IMR-90 (cell line): ENCODE data around the gene DGKG. TPM values are rescaled to one million over a fixed set of nuclear protein-coding genes. Genes with fewer than 3 reads are reported as not detected.

ENCODE experiments used
- ATAC-seq: fragments of 200-7000 bp; cut with Tn5 transposase; 2 replicates; pipeline ENCODE4 v1.9.1; 2020; ENCODE audit warnings: low read depth, mild to moderate bottlenecking, moderate library complexity
- BruUV-seq: library from RNA; stranded (reverse); fragments of 400-500 nt; replicated peaks from 2 replicates; lab custom pipeline; 2021; lab: Mats Ljungman, UMichigan
- CTCF ChIA-PET: fragments of 300-600 bp; formaldehyde crosslinking; extraction: SDS; loops from one replicate; lab custom pipeline; 2021; ENCODE audit warnings: antibody characterized with exemption; lab: Yijun Ruan, JAX
- POLR2A ChIA-PET: fragments of 300-600 bp; sonication (Branson Sonifier 250); formaldehyde crosslinking; loops from one replicate; lab custom pipeline; 2022; ENCODE audit warnings: antibody characterized with exemption; ENCODE audit not compliant: unreplicated experiment; lab: Charles Lee
- DNase-seq: peaks from one replicate; pipeline ENCODE4 v3.0.0; 2013
- H2AFZ ChIP-seq: replicated peaks from 2 replicates; pipeline ENCODE3; 2013; ENCODE audit warnings: low read length, mild to moderate bottlenecking; ENCODE audit not compliant: poor library complexity
- H2AK5ac ChIP-seq: 2 replicates; pipeline ENCODE4 v1.6.1; 2013; ENCODE audit warnings: low read depth, low read length, inconsistent platforms
- H2AK9ac ChIP-seq: replicated peaks from 2 replicates; pipeline ENCODE3; 2013; ENCODE audit warnings: mild to moderate bottlenecking, low read depth, low read length, moderate library complexity; ENCODE audit not compliant: poor library complexity
- H2BK120ac ChIP-seq: 2 replicates; pipeline ENCODE4 v1.6.1; 2013; ENCODE audit warnings: low read depth, low read length, inconsistent platforms
- H2BK15ac ChIP-seq: 3 replicates; pipeline ENCODE4 v1.6.1; 2013; ENCODE audit warnings: low read depth, low read length, inconsistent platforms
- H2BK20ac ChIP-seq: 2 replicates; pipeline ENCODE4 v1.6.1; 2013; ENCODE audit warnings: low read depth, mild to moderate bottlenecking, inconsistent platforms, low read length, moderate library complexity
- H2BK5ac ChIP-seq: 2 replicates; pipeline ENCODE4 v1.6.1; 2013; ENCODE audit warnings: mild to moderate bottlenecking, low read depth, low read length, inconsistent platforms; ENCODE audit not compliant: poor library complexity, severe bottlenecking
- H3K14ac ChIP-seq: replicated peaks from 2 replicates; pipeline ENCODE4 v1.6.1; 2013; ENCODE audit warnings: low read depth, low read length, inconsistent platforms
- H3K18ac ChIP-seq: 2 replicates; pipeline ENCODE4 v1.6.1; 2013; ENCODE audit warnings: low read depth, low read length, control low read depth
- H3K23ac ChIP-seq: 2 replicates; pipeline ENCODE4 v1.6.1; 2013; ENCODE audit warnings: low read depth, low read length, inconsistent platforms
- H3K27ac ChIP-seq: 2 replicates; pipeline ENCODE4 v1.5.1; 2013; ENCODE audit warnings: mild to moderate bottlenecking, control low read depth, low read length; ENCODE audit not compliant: insufficient read depth
- H3K27me3 ChIP-seq: 2 replicates; pipeline ENCODE4 v1.6.1; 2013; ENCODE audit warnings: low read length; ENCODE audit not compliant: control insufficient read depth, insufficient read depth
- H3K36me3 ChIP-seq: 2 replicates; pipeline ENCODE4 v1.6.1; 2013; ENCODE audit warnings: low read length, mixed read lengths; ENCODE audit not compliant: control insufficient read depth, insufficient read depth
- H3K4ac ChIP-seq: 2 replicates; pipeline ENCODE4 v1.6.1; 2013; ENCODE audit warnings: low read depth, low read length, inconsistent platforms
- H3K4me1 ChIP-seq: 2 replicates; pipeline ENCODE4 v1.6.1; 2013; ENCODE audit warnings: low read length, mixed read lengths; ENCODE audit not compliant: control insufficient read depth, insufficient read depth
- H3K4me2 ChIP-seq: 2 replicates; pipeline ENCODE4 v1.6.1; 2013; ENCODE audit warnings: low read depth, mild to moderate bottlenecking, control low read depth, low read length, moderate library complexity
- H3K4me3 ChIP-seq: 2 replicates; pipeline ENCODE4 v1.5.1; 2013; ENCODE audit warnings: low read depth, mild to moderate bottlenecking, control low read depth, low read length, moderate library complexity; ENCODE audit not compliant: insufficient read depth
- H3K56ac ChIP-seq: 2 replicates; pipeline ENCODE4 v1.6.1; 2013; ENCODE audit warnings: low read length, inconsistent platforms; ENCODE audit not compliant: insufficient read depth; ENCODE audit errors: extremely low read depth
- H3K79me1 ChIP-seq, 2 experiments: 2 replicates each; pipeline ENCODE4 v1.6.1; 2013; ENCODE audit warnings: low read length in 2 of 2, inconsistent platforms in 1 of 2, low read depth in 1 of 2
- H3K9ac ChIP-seq: 2 replicates; pipeline ENCODE4 v1.6.1; 2013; ENCODE audit warnings: low read depth, low read length, control low read depth
- H3K9me1 ChIP-seq: 2 replicates; pipeline ENCODE4 v1.6.1; 2013; ENCODE audit warnings: low read length, inconsistent platforms; ENCODE audit not compliant: insufficient read depth
- H3K9me3 ChIP-seq: 2 replicates; pipeline ENCODE4 v1.6.1; 2013; ENCODE audit warnings: low read length; ENCODE audit not compliant: control insufficient read depth, insufficient read depth
- H4K20me1 ChIP-seq: 2 replicates; pipeline ENCODE4 v1.6.1; 2013; ENCODE audit warnings: low read length, inconsistent platforms; ENCODE audit not compliant: insufficient read depth
- H4K5ac ChIP-seq: 2 replicates; pipeline ENCODE4 v1.6.1; 2013; ENCODE audit warnings: mild to moderate bottlenecking, low read depth, low read length, control low read depth
- H4K8ac ChIP-seq, 2 experiments: 2 replicates each; pipeline ENCODE4 v1.6.1; 2013; ENCODE audit warnings: low read depth in 2 of 2, low read length in 2 of 2, control low read depth in 1 of 2, inconsistent platforms in 1 of 2
- H4K91ac ChIP-seq: 2 replicates; pipeline ENCODE4 v1.6.1; 2013; ENCODE audit warnings: low read depth, low read length, inconsistent platforms; ENCODE audit not compliant: insufficient read depth
- BHLHE40 ChIP-seq: fragments of 150-350 bp; IDR thresholded peaks from 2 replicates; pipeline ENCODE4 v1.6.1; 2016; ENCODE audit warnings: mild to moderate bottlenecking, low read depth, low read length
- CEBPB ChIP-seq: IDR thresholded peaks from 2 replicates; pipeline ENCODE4 v1.6.1; 2012; ENCODE audit warnings: low read depth, low read length, improper control_type of control experiment
- CHD1 ChIP-seq: IDR thresholded peaks from 2 replicates; pipeline ENCODE4 v1.6.1; 2012; ENCODE audit warnings: low read depth, low read length, improper control_type of control experiment
- CTCF ChIP-seq: conservative IDR thresholded peaks from 2 replicates; pipeline ENCODE4 v1.5.1; 2012; ENCODE audit warnings: mild to moderate bottlenecking, low read depth, low read length, improper control_type of control experiment
- FOS ChIP-seq: fragments of 150-350 bp; IDR thresholded peaks from 2 replicates; pipeline ENCODE4 v1.6.1; 2016; ENCODE audit warnings: low read depth, low read length
- MAFK ChIP-seq: IDR thresholded peaks from 2 replicates; pipeline ENCODE4 v1.6.1; 2012; ENCODE audit warnings: low read depth, low read length, improper control_type of control experiment
- MAZ ChIP-seq: IDR thresholded peaks from 2 replicates; pipeline ENCODE4 v1.6.1; 2012; ENCODE audit warnings: low read depth, mild to moderate bottlenecking, low read length, improper control_type of control experiment, moderate library complexity, borderline replicate concordance
- MXI1 ChIP-seq: IDR thresholded peaks from 2 replicates; pipeline ENCODE4 v1.6.1; 2012; ENCODE audit warnings: low read depth, mild to moderate bottlenecking, low read length, moderate library complexity, borderline replicate concordance
- NFE2L2 ChIP-seq: fragments of 150-350 bp; IDR thresholded peaks from 2 replicates; pipeline ENCODE4 v1.6.1; 2016; ENCODE audit warnings: low read depth, mild to moderate bottlenecking, low read length
- POLR2A ChIP-seq: IDR thresholded peaks from 2 replicates; pipeline ENCODE4 v1.6.1; 2012; ENCODE audit warnings: mild to moderate bottlenecking, low read depth, low read length
- RAD21 ChIP-seq: IDR thresholded peaks from 2 replicates; pipeline ENCODE4 v1.6.1; 2012; ENCODE audit warnings: low read length, improper control_type of control experiment
- RCOR1 ChIP-seq: IDR thresholded peaks from 2 replicates; pipeline ENCODE4 v1.6.1; 2012; ENCODE audit warnings: mild to moderate bottlenecking, low read length, improper control_type of control experiment; ENCODE audit not compliant: insufficient replicate concordance
- RFX5 ChIP-seq: IDR thresholded peaks from 2 replicates; pipeline ENCODE4 v1.8.0; 2012; ENCODE audit warnings: low read depth, mild to moderate bottlenecking, low read length, moderate library complexity
- SMC3 ChIP-seq: fragments of 150-350 bp; IDR thresholded peaks from 2 replicates; pipeline ENCODE4 v1.6.1; 2016; ENCODE audit warnings: low read depth, mild to moderate bottlenecking, antibody characterized with exemption, low read length, moderate library complexity
- USF2 ChIP-seq: fragments of 150-350 bp; IDR thresholded peaks from 2 replicates; pipeline ENCODE4 v1.6.1; 2017; ENCODE audit warnings: mild to moderate bottlenecking, antibody characterized with exemption, low read length, low read depth
- WGBS, 2 experiments: methylation state at CpG; one replicate each; pipeline versions ENCODE4 v1.1.5 to v1.1.7; 2013; ENCODE audit warnings: missing lambda C conversion rate in 2 of 2; ENCODE audit not compliant: insufficient read length in 1 of 2; ENCODE audit errors: extremely low coverage in 2 of 2; 5-methylcytosine and 5-hydroxymethylcytosine counted together
- dilution Hi-C: fragments of 300-500 bp; cut with HindIII; formaldehyde crosslinking; loops from one replicate; pipeline ENCODE4 v1.14.3; 2018; ENCODE audit warnings: low sequenced_read_pairs; ENCODE audit not compliant: unreplicated experiment
- in situ Hi-C: fragments of 300-500 bp; cut with MboI; formaldehyde crosslinking; loops from 3 replicates; pipeline ENCODE4 v1.14.3; 2019; ENCODE audit warnings: low sequenced_read_pairs, inconsistent platforms, mixed read lengths
- intact Hi-C: fragments of 100-400 bp; cut with micrococcal nuclease; formaldehyde crosslinking; loops from 2 replicates; pipeline ENCODE4 v1.10.0; 2022
- polyA plus RNA-seq, 3 experiments: library from polyadenylated mRNA; depleted of rRNA; stranded (reverse); fragments of >200 nt; gene quantifications; 2 replicates each; pipeline ENCODE4 v1.2.3, GENCODE V29; 2012; ENCODE audit warnings: low replicate concordance in 1 of 3
- total RNA-seq: library from RNA; depleted of rRNA; stranded (reverse); fragments of >200 nt; gene quantifications from 2 replicates; pipeline ENCODE4 v1.2.3, GENCODE V29; 2012
- TF ChIP-seq, protein P1 (sequence below): fragments of 150-350 bp; IDR thresholded peaks from 2 replicates; pipeline ENCODE4 v1.6.1; 2016; ENCODE audit warnings: low read depth, mild to moderate bottlenecking, low read length, moderate library complexity, borderline replicate concordance

The DGKG gene
- total and polyA plus RNA-seq, 2 of the 4 experiments (the other 2 are of a cell fraction), result 1.2 to 4.1 TPM

GRCh38 chr3:186189492-186189891 is 172.5 kb downstream of the DGKG start:
- no peaks in the 10 kb centered on the region for H3K36me3 ChIP-seq
- H3K4me1 ChIP-seq, result no peaks in the 10 kb centered on the region; the same call in 1 of the 2 replicates
- H4K20me1 ChIP-seq, result no peaks in the 10 kb centered on the region
- CTCF ChIA-PET, result interaction anchor here (0.6 kb wide), 1 partner anchor 160 kb away, joined by 3 read pairs; no protein-coding TSS in a partner anchor
- no peak overlapping the region for H4K8ac ChIP-seq
- POLR2A ChIA-PET, result no interaction called here
- intact Hi-C loops (no loop called here), dilution Hi-C loops (no loop called here), in situ Hi-C loops (no loop called here)
- no peak overlapping the region for H2AK5ac ChIP-seq
- H3K23ac ChIP-seq, result no peak overlapping the region
- H4K5ac ChIP-seq, result no peak overlapping the region
- H3K4me3 ChIP-seq, result no peak overlapping the region
- no peak overlapping the region for H3K18ac ChIP-seq
- no peak for TF ChIP-seq POLR2A
- no peak for TF ChIP-seq MAFK
- no peak for TF ChIP-seq NFE2L2
- TF ChIP-seq CTCF, result no peak
- TF ChIP-seq CHD1, result no peak
- no peak for TF ChIP-seq FOS
- no peak for TF ChIP-seq RFX5
- no peak for TF ChIP-seq MAZ
- no peak for TF ChIP-seq MXI1
- TF ChIP-seq CEBPB, result no peak
- no peak for TF ChIP-seq SMC3
- no peak for TF ChIP-seq RAD21
- no peak for TF ChIP-seq BHLHE40
- TF ChIP-seq USF2, result no peak
- TF ChIP-seq, protein P1, sequence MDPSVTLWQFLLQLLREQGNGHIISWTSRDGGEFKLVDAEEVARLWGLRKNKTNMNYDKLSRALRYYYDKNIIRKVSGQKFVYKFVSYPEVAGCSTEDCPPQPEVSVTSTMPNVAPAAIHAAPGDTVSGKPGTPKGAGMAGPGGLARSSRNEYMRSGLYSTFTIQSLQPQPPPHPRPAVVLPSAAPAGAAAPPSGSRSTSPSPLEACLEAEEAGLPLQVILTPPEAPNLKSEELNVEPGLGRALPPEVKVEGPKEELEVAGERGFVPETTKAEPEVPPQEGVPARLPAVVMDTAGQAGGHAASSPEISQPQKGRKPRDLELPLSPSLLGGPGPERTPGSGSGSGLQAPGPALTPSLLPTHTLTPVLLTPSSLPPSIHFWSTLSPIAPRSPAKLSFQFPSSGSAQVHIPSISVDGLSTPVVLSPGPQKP, result no peak
- TF ChIP-seq RCOR1, result no peak
- ATAC-seq (no peak), DNase-seq (no peak)
- H2BK5ac ChIP-seq, result no peak overlapping the region
- BruUV-seq, result no TSS peak
- no peak overlapping the region for H3K14ac ChIP-seq
- no peak overlapping the region for H2AFZ ChIP-seq
- no peak overlapping the region for H2AK9ac ChIP-seq
- no peak overlapping the region for H2BK20ac ChIP-seq
- no peaks in the 10 kb centered on the region for H3K9me3 ChIP-seq
- H2BK120ac ChIP-seq, result no peak overlapping the region
- H3K79me1 ChIP-seq, result no peaks in the 10 kb centered on the region
- no peak overlapping the region for H3K27ac ChIP-seq
- H2BK15ac ChIP-seq, result no peak overlapping the region
- no peaks in the 10 kb centered on the region for H3K9me1 ChIP-seq
- H3K56ac ChIP-seq, result no peak overlapping the region
- no CpG with 5 or more reads among the region's 2 CpGs for WGBS, 2 experiments
- H3K9ac ChIP-seq, result no peak overlapping the region
- H3K4ac ChIP-seq, result no peak overlapping the region
- H3K27me3 ChIP-seq, result peaks cover 51% of the 10 kb centered on the region
- no peak overlapping the region for H4K91ac ChIP-seq
- no peak overlapping the region for H3K4me2 ChIP-seq
